ENCODE data around the gene CRABP1.
A peak's percentile ranks its signal among the peaks of the same experiment; 100 is the strongest.

The CRABP1 gene

DNA sequence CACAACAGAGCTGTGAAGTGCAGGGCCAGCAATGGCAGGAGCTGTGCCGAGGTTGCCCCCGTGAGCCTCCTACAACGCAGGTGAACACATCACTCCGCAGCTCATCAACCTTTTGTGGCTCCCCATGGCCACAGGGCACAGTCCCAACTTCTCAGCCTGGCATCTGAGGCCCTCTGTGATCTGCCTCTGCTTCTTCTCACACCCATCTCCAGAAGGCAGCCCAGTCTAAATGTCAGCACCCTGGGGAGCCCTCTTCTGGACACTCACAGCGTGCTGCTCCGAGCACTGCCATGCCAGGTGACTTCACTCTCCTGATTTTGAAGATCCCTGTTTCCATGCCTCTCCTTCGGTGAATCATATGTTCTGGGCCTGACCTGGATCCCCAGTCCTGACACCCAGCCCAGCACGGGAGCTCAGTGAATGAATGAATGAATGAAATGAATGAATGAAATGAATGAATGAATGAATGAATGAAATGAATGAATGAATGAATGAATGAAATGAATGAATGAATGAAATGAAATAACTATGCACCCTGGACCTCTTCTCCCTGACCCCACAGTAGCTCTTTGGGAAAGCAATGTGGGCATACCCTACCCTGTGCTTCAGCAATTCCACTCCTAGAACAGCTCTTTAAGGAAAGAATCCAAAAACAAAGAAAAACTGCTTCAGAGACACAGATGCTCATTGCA lies 22.9 kb upstream of the CRABP1 start:
- DNase-seq (ENCODE audit: low spot score) = peak; percentile 72

DNA sequence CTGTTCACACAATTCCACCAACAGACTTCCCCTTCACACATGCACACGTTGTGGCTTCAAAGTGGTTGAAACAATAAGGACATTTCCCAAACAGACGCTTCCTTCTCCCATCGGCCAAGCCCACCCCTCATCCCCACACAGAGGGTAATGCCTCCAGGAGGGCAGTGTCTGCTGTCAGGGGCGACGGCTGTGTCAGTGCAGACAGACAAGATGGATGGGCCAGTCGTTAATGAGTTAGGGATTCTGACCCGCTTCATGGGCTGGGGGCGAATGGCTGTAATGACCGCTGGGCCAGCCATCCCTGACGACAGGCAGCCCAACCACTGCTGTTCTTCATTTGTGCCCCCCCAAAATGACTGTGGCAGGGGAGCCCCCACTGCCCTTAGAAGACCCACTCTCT lies 20.6 kb upstream of the CRABP1 start:
- DNase-seq (ENCODE audit: low spot score) = no peak

DNA sequence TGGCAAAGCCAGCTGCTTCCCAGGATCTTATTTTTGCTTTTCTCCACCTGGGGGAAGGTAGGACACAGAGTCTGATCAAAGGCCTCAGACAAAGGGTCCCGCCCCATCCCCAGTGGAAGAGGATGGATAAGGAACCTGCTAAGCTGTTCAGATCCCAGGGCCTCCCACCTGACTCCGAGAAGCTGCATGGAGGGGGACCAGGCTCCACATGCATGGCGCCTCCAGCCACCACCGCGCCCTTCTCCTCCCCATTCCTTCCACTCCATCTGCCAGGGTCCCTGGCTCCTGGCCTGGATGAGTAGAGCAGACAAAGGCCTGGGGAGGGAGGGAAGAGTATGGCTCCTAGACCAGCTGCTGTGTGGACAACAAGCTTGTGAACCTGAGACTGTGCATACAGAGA lies 20.0 kb upstream of the CRABP1 start:
- DNase-seq (ENCODE audit: low spot score) = no peak

DNA sequence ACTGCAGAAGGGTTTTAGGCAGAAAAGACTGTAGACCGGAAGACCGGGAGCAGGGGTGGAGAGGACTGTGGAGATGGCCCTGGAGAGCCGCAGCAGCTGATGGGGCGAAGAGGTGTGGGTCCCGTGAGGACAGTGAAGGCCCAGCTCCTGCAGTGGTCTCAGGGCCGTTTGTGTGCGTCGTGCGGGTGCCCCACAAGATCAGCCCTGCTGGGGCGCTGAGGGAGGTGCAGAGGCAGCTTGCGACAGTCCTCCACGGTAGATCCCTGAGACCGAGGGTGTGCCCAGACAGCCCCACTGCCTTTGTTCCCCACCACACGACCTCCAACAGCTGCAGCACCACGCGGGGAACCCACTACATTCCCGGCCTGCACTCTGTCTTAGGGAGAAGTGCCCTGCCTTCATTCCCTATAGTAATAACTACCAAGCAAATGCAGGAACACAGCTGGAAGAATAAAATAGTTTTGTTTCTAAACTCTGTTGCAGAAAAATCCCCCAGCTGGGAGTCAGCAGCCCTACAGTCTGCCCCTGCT lies 19.0 kb upstream of the CRABP1 start:
- DNase-seq (ENCODE audit: low spot score) = no peak

DNA sequence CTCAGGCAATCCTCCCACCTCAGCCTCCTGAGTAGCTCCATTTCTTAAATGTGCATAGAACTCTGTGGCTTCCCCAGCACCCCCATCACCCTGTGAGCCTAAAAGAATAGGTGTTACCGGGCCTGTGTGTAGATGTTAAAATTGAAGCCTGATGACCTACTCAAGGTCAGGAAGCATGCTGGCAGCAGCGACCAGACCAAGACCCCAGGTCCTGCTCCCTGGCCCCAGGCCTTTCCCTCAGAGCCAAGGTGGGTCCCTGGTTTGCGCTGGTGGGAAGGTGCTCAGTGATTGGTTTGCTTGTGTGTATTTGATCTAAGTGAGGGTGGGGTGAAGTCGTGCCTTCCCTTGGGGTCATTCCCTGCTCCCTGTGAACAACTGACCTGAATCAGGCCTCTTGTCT lies 18.4 kb upstream of the CRABP1 start:
- no peak for DNase-seq (ENCODE audit: low spot score)

- DNase-seq (ENCODE audit: low spot score) = no peak
Measured at GRCh38 chr15:78322243-78322642, 17.9 kb upstream of the CRABP1 start.

- DNase-seq (ENCODE audit: low spot score) = no peak
Measured at GRCh38 chr15:78322724-78323521, 17.2 kb upstream of the CRABP1 start.

DNA sequence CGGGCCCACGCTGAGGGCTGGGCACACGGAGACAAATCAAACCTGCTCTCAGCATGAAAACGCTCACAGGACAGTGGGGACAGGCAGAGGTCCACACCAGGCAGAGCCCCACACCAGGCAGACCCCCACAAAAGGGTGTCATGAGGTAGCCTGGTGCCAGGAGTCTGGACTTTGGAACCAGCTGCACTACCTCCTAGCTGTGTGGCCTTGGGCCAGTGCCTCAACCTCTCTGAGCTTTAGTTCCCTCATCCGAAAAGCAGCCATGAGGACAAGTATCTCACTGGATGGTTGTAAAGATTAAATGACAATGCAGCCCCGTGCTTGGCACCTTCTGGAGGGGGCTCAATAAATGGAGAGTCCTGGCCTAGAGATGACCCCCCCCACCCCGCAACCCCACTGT lies 16.5 kb upstream of the CRABP1 start:
- no peak for DNase-seq (ENCODE audit: low spot score)

GRCh38 chr15:78324144-78324543 lies 16.0 kb upstream of the CRABP1 start:
- DNase-seq (ENCODE audit: low spot score) = no peak

DNA sequence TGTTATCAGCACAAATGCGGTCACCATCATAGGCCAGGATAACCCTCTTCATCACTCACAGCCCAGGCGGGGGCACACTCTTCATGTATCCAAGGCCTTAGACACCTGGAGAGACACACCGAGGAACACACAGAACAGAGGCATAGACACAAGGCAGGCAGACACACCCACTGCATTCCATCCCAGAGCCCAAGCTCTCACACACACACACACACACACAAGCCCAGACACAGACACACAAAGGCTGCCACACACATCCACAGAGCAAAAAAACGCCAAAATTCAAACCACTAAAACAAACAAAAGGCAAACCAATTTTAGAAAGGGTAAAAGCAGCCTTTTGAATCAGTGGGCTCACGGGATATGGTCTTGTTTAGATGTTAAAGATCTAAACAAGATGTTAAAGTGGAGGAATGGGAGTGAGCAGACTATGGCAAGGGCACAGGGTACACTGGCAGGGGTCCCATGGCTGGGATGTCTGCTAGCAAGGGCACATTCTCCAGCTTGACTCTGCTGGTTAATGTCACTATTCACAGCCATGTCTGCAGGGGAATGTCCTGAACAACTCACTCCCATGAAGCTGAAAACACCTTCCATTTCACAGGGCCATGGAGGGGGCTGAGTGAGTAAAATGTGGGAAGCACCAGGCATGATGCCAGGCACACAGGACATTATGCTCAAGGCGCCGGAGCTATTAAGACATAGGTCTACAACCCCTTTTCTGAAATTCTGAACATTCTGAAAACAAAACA lies 14.9 kb upstream of the CRABP1 start:
- no peak for DNase-seq (ENCODE audit: low spot score)

- DNase-seq (ENCODE audit: low spot score) = no peak
Measured at GRCh38 chr15:78327466-78327865, 12.7 kb upstream of the CRABP1 start.

DNA sequence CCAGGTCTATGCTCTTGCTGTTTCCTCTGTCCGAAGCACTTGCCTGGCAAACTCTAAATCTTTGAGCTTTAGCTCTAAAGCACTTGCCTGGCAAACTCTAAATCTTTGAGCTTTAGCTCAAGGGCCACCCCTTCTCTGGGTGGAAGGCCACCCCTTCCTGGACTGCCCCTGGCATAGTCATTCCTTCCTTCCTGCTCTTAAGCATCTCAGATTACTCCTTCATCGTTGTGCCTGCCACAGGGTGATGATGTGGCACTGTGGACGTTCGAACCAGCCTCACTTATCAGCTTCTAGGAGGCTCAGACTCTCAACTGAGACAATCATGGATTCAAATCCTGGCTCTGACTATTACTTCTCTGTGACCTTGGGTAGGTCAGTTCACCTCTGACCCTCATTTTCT lies 10.5 kb upstream of the CRABP1 start:
- no peak for DNase-seq (ENCODE audit: low spot score)

- DNase-seq (ENCODE audit: low spot score) = no peak
Measured at GRCh38 chr15:78334845-78335244, 5.3 kb upstream of the CRABP1 start.

DNA sequence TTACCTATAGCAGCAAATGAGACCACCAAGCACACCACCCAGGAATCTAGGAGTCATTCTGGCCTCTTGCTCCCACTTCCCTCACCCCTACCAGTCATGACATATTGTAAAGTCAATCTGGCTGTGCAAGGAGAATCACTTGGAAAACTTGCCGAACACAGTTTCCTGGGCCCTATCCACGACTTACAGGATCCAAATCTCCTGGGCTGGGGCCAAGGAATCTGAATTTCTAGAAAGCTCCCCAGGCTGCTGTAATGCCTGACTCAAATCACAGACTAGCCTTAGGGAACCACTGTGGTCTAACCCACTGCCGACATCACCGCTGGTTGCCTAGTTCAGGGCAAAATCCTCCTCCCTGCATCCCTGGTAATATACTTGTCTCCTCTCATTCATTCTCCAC lies 4.2 kb upstream of the CRABP1 start:
- DNase-seq (ENCODE audit: low spot score) = no peak

DNA sequence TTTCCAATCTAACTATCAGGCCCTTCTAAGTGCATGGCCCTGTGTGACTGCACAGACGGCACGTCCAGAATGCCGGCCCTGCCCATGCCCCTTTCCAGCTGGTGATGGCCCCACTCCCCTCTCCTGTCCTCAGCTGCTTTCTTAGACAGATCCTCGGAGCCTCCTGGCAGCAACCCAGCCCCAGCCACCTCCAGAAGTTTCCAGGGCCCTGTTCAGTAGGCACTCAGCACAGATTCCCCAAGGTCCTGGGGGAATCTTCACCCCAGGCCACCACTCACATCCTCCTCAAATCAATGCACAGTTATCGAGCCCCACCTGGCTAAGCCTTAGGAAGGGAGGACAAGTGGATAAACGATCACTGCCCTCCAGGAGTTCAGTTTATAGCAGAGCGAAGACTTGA lies 1.4 kb upstream of the CRABP1 start:
- no peak for DNase-seq (ENCODE audit: low spot score)

DNA sequence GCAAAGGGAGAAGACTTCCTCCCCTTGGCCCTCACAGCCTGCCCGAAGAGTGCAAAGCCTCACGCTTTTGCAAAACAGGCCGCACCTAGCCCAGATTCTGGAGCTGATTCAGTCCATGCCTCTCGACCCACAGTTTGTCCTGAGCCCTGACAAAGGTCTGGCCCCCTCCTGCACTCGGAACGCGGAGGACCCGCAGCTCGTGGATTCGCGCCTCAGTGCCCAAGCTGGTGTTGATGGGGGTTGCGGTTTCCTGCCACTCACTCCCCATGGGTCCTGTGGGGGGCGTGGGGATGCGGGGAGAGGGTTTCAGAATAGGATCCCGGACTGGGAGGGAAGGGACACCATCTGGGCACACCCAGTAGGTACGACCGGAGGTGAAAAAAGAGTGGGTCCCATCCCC lies 594 bp upstream of the CRABP1 start:
- no peak for DNase-seq (ENCODE audit: low spot score)

DNA sequence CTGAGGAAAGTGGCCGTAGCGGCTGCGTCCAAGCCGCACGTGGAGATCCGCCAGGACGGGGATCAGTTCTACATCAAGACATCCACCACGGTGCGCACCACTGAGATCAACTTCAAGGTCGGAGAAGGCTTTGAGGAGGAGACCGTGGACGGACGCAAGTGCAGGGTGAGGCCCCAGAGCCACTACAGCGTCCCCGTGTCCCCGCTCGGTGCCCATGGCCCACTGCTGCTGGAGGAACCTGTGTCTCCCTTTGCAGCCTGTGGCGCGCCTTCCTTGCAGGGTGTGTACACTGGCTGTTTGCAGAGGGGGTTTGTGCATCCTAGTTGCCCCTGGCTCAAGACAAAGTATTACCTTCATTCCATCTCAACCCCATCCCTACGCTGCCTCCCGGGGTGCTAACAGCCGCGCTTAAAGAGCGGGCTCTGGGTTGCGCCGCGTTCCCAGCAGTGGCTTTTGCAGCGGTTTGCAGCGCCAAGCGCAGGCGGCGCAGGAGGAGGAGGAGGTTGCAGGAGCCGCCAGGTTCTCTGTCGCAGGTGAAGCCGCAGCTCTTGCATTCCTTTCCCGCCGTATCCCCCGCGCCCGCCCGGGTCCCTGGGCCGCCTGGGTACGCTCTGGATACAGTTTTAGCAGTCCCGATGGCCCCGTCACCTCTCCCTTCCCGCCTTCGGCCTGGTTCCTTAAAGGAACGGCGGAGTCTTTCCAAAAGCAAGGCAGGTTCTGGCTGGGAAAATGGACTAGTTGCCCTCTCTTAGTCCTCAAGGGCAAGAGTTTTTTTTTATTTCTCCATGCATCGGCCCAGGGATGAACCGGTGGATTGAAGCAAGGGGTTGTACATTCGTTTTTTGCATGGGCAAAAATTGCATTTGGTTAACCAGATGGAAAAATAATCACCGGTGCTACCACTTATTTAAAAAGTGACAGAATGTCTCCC lies 1.2 kb downstream of the CRABP1 start:
- no peak for DNase-seq (ENCODE audit: low spot score)

DNA sequence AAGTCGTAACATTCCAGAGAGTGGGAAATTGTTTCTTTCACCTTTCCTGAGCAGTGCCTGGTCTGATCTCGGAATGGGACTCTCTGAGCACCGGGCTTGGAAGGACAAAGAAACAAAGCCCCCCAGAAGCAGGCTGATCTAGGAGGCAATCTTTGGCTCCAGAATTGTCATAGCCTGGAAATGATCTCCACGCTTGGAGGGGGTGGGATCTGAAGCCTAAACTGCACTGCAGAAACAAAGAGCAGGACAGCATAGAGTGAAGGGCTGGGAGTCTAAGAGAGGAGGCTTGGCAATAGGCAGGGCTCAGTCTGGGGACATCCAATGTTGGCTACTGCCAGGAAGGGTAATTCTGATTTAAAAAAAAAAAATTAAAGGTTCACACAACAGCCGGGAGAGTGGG lies 1.9 kb downstream of the CRABP1 start:
- no peak for DNase-seq (ENCODE audit: low spot score)

- DNase-seq (ENCODE audit: low spot score) = no peak
Measured at GRCh38 chr15:78343276-78344060, 3.3 kb downstream of the CRABP1 start.

DNA sequence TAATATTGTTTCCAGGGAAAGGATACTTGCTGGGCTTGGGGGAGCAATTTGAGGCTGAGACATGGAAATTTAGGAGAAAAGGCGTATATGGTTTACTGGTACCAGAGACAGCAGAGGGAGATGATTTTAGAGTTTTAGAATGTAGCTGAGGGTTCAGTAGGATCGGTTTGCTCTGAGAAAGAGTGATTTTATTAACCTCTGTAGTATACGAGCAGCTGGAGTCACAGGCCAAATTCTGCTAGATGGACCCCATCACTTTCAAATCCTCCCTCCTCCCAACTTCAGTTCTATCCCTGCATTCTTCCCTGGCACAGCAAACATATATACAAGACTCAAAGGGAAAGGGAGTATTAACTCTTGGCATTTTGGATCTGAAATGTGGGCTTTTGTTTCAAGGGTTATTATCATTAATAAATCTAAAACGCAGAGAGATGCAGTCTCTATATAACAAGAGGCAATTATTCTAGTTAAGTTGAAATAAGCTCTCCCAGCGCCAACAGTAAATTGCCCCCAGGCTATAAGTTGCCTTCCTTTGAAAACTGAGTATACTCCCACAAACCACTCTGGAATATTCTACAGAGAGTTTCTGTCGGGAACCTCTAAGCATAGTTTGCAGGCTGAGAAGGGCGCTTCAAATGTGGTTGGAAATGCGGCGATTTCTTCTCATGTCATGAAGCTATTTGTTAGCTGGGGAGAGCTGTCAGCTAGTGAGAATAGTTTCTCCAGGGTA lies 5.4 kb downstream of the CRABP1 start:
- DNase-seq (ENCODE audit: low spot score) = no peak
